ENCODE data around the gene SMC3. TPM values are rescaled to one million over a fixed set of nuclear protein-coding genes. Genes with fewer than 3 reads are reported as not detected.

Gene SMC3
- total and polyA plus RNA-seq, 3 donors from 2014 or later = 28.7 to 86.8 (median 65.4) TPM

- no peak overlapping the region for H3K4me3 ChIP-seq
- no peaks in the 10 kb centered on the region for H3K27me3 ChIP-seq
- intact Hi-C loops (cut with DNase I; ENCODE audit: low total_unique reads) = no loop called here
- H3K36me3 ChIP-seq (ENCODE audit: low read depth, missing control alignments) = no peaks in the 10 kb centered on the region
- no peak for DNase-seq
- no peaks in the 10 kb centered on the region for H3K4me1 ChIP-seq
- TF ChIP-seq POLR2A (IDR thresholded peaks at IDR 0.05) = no peak
- no peak for TF ChIP-seq CTCF (IDR thresholded peaks at IDR 0.05)
- H3K9me3 ChIP-seq = no peaks in the 10 kb centered on the region
- 77 to 85% methylated on average over 5 of the region's 5 CpGs for WGBS, 2 donors
- no peak overlapping the region for H3K27ac ChIP-seq
These were observed 8.7 kb downstream of the SMC3 start for GRCh38 chr10:110576220-110576619.

- Histone ChIP-seq H3K9me3 (no peaks in the 10 kb centered on the region), H3K4me3 (no peak overlapping the region), H3K27ac (no peak overlapping the region), H3K27me3 (no peaks in the 10 kb centered on the region), H3K4me1 (no peaks in the 10 kb centered on the region), H3K36me3 (ENCODE audit: low read depth, missing control alignments) (no peaks in the 10 kb centered on the region)
- no peak for TF ChIP-seq POLR2A (IDR thresholded peaks at IDR 0.05)
- no peak for DNase-seq
- WGBS, 2 donors = 77 to 83% methylated on average over 3 of the region's 3 CpGs
- intact Hi-C loops (cut with DNase I; ENCODE audit: low total_unique reads) = no loop called here
These were observed 9.6 kb downstream of the SMC3 start for GRCh38 chr10:110577056-110577455.

- intact Hi-C loops (cut with DNase I; ENCODE audit: low total_unique reads) = no loop called here
- 89 to 93% methylated on average over 3 of the region's 3 CpGs for WGBS, 2 donors
These were observed 16.5 kb downstream of the SMC3 start for GRCh38 chr10:110584006-110584405.

GRCh38 chr10:110591760-110592159, 24.3 kb downstream of the SMC3 start:
- Histone ChIP-seq H3K4me3 (no peak overlapping the region), H3K27ac (no peak overlapping the region), H3K36me3 (ENCODE audit: low read depth, missing control alignments) (no peaks in the 10 kb centered on the region), H3K9me3 (no peaks in the 10 kb centered on the region), H3K4me1 (no peaks in the 10 kb centered on the region), H3K27me3 (no peaks in the 10 kb centered on the region)
- 89 to 98% methylated on average over 5 of the region's 5 CpGs for WGBS, 2 donors
- intact Hi-C loops (cut with DNase I; ENCODE audit: low total_unique reads) = no loop called here
- DNase-seq = no peak
- no peak for TF ChIP-seq POLR2A (IDR thresholded peaks at IDR 0.05)
- no peak for TF ChIP-seq CTCF (IDR thresholded peaks at IDR 0.05)

More at GRCh38 chr10:110584006-110584405, 16.5 kb downstream of the SMC3 start:
- DNase-seq = no peak
- TF ChIP-seq POLR2A (IDR thresholded peaks at IDR 0.05) (no peak), CTCF (IDR thresholded peaks at IDR 0.05) (no peak)
- Histone ChIP-seq H3K4me3 (no peak overlapping the region), H3K36me3 (ENCODE audit: low read depth, missing control alignments) (no peaks in the 10 kb centered on the region), H3K4me1 (no peaks in the 10 kb centered on the region), H3K27me3 (no peaks in the 10 kb centered on the region), H3K27ac (no peak overlapping the region), H3K9me3 (no peaks in the 10 kb centered on the region)

GRCh38 chr10:110597476-110597875, 30.0 kb downstream of the SMC3 start:
- no peaks in the 10 kb centered on the region for H3K9me3 ChIP-seq
- TF ChIP-seq CTCF (IDR thresholded peaks at IDR 0.05) = no peak
- no peak for TF ChIP-seq POLR2A (IDR thresholded peaks at IDR 0.05)
- intact Hi-C loops (cut with DNase I; ENCODE audit: low total_unique reads) = no loop called here
- no peak overlapping the region for H3K27ac ChIP-seq
- H3K27me3 ChIP-seq = no peaks in the 10 kb centered on the region
- no peaks in the 10 kb centered on the region for H3K4me1 ChIP-seq
- no peak for DNase-seq
- H3K4me3 ChIP-seq = no peak overlapping the region
- WGBS, 2 donors = 86% methylated on average over 2 of the region's 2 CpGs
- H3K36me3 ChIP-seq (ENCODE audit: low read depth, missing control alignments) = no peaks in the 10 kb centered on the region
